Small intestine (tissue), 7 donors: ENCODE data around the gene IKZF3. TPM values are rescaled to one million over a fixed set of nuclear protein-coding genes. Genes with fewer than 3 reads are reported as not detected.
A peak's percentile ranks its signal among the peaks of the same experiment; 100 is the strongest.
"Not testable (repeated sequence)": the region's sequence is repeated elsewhere in the genome, so short reads cannot be mapped to it uniquely, and the experiment has no call there.

ENCODE experiments used
- DNase-seq, 2 donors: peaks; one replicate each; pipeline versions ENCODE4 v3.0.0 to v3.0.0-alpha.2; 2013
- FAIRE-seq: peaks from 2 replicates; lab custom pipeline; 2012; peaks lifted over from hg19 to GRCh38; lab: Jason Lieb, UNC
- H3K27ac ChIP-seq, 3 donors: one replicate each; pipeline ENCODE4 v1.5.1; 2013; ENCODE audit warnings: low read length in 2 of 3, mild to moderate bottlenecking in 2 of 3, control low read depth in 1 of 3, inconsistent platforms in 1 of 3, low read depth in 1 of 3, moderate library complexity in 1 of 3
- H3K27me3 ChIP-seq, 3 donors: one replicate each; pipeline ENCODE4 v1.6.1; 2013; ENCODE audit warnings: low read length in 3 of 3, inconsistent platforms in 1 of 3; ENCODE audit not compliant: control insufficient read depth in 3 of 3, insufficient read depth in 3 of 3
- H3K36me3 ChIP-seq, 3 donors: one replicate each; pipeline ENCODE4 v1.6.1; 2013; ENCODE audit warnings: low read length in 3 of 3, inconsistent platforms in 1 of 3, low read depth in 1 of 3, mild to moderate bottlenecking in 1 of 3, moderate library complexity in 1 of 3; ENCODE audit not compliant: control insufficient read depth in 3 of 3, insufficient read depth in 2 of 3
- H3K4me1 ChIP-seq, 3 donors: one replicate each; pipeline ENCODE4 v1.6.1; 2013; ENCODE audit warnings: low read length in 2 of 3, inconsistent platforms in 1 of 3, low read depth in 1 of 3, mild to moderate bottlenecking in 1 of 3, moderate library complexity in 1 of 3; ENCODE audit not compliant: control insufficient read depth in 3 of 3, insufficient read depth in 2 of 3
- H3K4me3 ChIP-seq, 3 donors: one replicate each; pipeline ENCODE4 v1.5.1; 2013; ENCODE audit warnings: low read length in 3 of 3, control low read depth in 1 of 3, inconsistent platforms in 1 of 3, low read depth in 1 of 3, mild to moderate bottlenecking in 1 of 3, moderate library complexity in 1 of 3
- H3K9me3 ChIP-seq, 2 donors: one replicate each; pipeline ENCODE4 v1.6.1; 2013; ENCODE audit warnings: low read depth in 1 of 2, low read length in 1 of 2; ENCODE audit not compliant: control insufficient read depth in 2 of 2, insufficient read depth in 1 of 2
- whole genome bisulfite sequencing, 3 donors: extraction: QIAGEN DNeasy Blood & Tissue Kit; methylation state at CpG; one replicate each; pipeline ENCODE4 v1.1.7; 2013; 5-methylcytosine and 5-hydroxymethylcytosine counted together
- polyA plus RNA-seq, 4 donors: library from polyadenylated mRNA; stranded (reverse) in 3 of 4; unstranded in 1 of 4; fragments of 200-250 nt in 3 of 4; fragments of 120-200 nt in 1 of 4; gene quantifications; one replicate each; pipeline versions ENCODE4 v1.2.1 to v1.2.3, GENCODE V29; 2013
- donor health status: healthy with polysubstance abuse.
- donor health status: control.
- donor health status: control.
- donor health status: Bipolar disorder and iron deficiency.
- donor health status: healthy.

IKZF3 gene
- polyA plus RNA-seq, 4 donors, result 0.67 to 1.6 (median 1.4) TPM

GRCh38 chr17:39769974-39770587, 94.0 kb downstream of the IKZF3 start:
- Histone ChIP-seq H3K9me3 (no peaks in the 10 kb centered on the region), H3K4me1 (no peaks in the 10 kb centered on the region), H3K27me3 (no peaks in the 10 kb centered on the region), H3K4me3 (no peak overlapping the region), H3K27ac (peak overlapping the region in 2 of 3 donors; percentile 38 to 44), H3K36me3 (no peaks in the 10 kb centered on the region)
- FAIRE-seq (no peak), DNase-seq (peak in 1 of 2 donors; percentile 48)
- WGBS, 3 donors, result 34 to 47% (median 38%) methylated on average over 8 of the region's 8 CpGs

GRCh38 chr17:39767147-39767546, 97.0 kb downstream of the IKZF3 start:
- H3K4me3 ChIP-seq, result no peak overlapping the region
- H3K27me3 ChIP-seq, result no peaks in the 10 kb centered on the region
- FAIRE-seq (no peak), DNase-seq (no peak)
- no peaks in the 10 kb centered on the region for H3K36me3 ChIP-seq
- peak overlapping the region in 2 of 3 donors; percentile 2 to 63 for H3K27ac ChIP-seq
- H3K4me1 ChIP-seq, result no peaks in the 10 kb centered on the region
- no peaks in the 10 kb centered on the region for H3K9me3 ChIP-seq
- 44 to 62% (median 55%) methylated on average over 3 of the region's 3 CpGs for WGBS, 3 donors

DNA sequence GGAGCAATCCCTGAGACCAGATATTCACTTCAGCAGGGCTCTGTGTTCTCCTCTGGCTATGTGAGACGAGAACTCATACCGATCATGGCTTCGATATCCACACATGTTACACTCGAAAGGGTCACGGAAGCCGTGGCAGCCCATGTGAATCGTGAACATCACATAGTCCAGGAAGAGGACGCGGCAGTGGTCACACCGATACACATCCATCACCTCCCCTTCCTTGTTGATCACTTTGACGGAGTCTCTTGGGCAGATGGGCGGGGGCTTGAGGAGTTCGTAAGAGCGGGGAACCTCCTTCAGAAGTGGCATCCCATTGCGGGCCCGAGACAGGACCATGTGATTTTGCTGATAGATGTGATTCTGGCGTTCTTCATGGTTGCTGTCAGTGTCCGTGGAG, 98.3 kb downstream of the IKZF3 start:
- no peaks in the 10 kb centered on the region for H3K9me3 ChIP-seq
- H3K27me3 ChIP-seq, result peaks cover 0 to 2% (median 0%) of the 10 kb centered on the region in 3 donors
- no peak overlapping the region for H3K27ac ChIP-seq
- DNase-seq (no peak), FAIRE-seq (no peak)
- no peaks in the 10 kb centered on the region for H3K4me1 ChIP-seq
- no peaks in the 10 kb centered on the region for H3K36me3 ChIP-seq
- H3K4me3 ChIP-seq, result no peak overlapping the region
- WGBS, 3 donors, result 87 to 90% (median 90%) methylated on average over 18 of the region's 18 CpGs

GRCh38 chr17:39765175-39765574, 98.9 kb downstream of the IKZF3 start:
- no peak for FAIRE-seq
- no peak for DNase-seq
- no peak overlapping the region for H3K4me3 ChIP-seq

GRCh38 chr17:39764171-39764570, 99.9 kb downstream of the IKZF3 start:
- H3K4me3 ChIP-seq, H3K27me3 ChIP-seq, H3K27ac ChIP-seq, FAIRE-seq, H3K4me1 ChIP-seq, DNase-seq, H3K9me3 ChIP-seq, H3K36me3 ChIP-seq: not testable (repeated sequence)
- WGBS, 3 donors, result 55 to 78% (median 63%) methylated on average over 3 of the region's 3 CpGs

More at GRCh38 chr17:39765175-39765574, 98.9 kb downstream of the IKZF3 start:
- Histone ChIP-seq H3K36me3 (no peaks in the 10 kb centered on the region), H3K9me3 (no peaks in the 10 kb centered on the region), H3K27me3 (peaks cover 0 to 3% (median 0%) of the 10 kb centered on the region in 3 donors), H3K27ac (no peak overlapping the region), H3K4me1 (no peaks in the 10 kb centered on the region)
- 40 to 61% (median 40%) methylated on average over 3 of the region's 3 CpGs for WGBS, 3 donors

DNA sequence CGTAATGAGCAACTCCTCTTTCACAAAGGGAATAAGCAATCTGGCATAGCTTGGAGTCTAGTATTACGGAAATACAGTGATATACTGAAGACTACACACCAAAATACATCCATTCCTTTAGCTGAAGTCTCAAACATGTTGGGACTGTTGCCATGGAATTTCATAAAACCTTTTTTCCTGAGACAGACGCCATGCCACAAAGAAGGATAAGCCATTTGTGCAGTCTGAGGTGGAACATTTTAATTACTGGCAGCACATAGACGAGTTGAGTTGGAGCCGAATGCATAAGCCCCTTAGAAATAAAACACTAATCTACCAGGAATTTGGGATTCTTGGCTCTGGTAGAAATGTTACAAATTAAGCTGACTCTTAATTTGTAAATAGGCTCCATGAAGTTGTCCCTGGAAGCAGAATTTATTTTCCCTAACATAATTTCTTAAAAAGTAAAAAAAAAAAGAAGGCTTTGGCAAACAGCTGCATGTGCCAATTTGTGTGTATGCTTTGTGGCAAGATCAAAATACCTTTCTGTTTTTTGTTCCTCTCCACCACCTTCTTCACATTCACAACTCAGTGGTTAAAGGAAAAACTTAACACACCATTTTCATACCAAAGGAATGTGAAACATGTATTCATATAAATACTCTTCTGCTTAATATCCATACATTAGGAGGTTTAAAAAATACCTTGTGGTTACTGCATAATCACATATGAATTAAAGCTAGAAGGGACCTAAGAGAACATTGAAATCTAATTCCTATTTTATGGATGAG, 100.9 kb downstream of the IKZF3 start:
- WGBS, 3 donors, result 75 to 87% (median 75%) methylated on average over 5 of the region's 5 CpGs
- no peak for FAIRE-seq
- Histone ChIP-seq H3K4me1 (no peaks in the 10 kb centered on the region), H3K27ac (no peak overlapping the region), H3K4me3 (no peak overlapping the region), H3K9me3 (no peaks in the 10 kb centered on the region), H3K36me3 (no peaks in the 10 kb centered on the region), H3K27me3 (peaks cover 0 to 5% (median 0%) of the 10 kb centered on the region in 3 donors)
- no peak for DNase-seq

DNA sequence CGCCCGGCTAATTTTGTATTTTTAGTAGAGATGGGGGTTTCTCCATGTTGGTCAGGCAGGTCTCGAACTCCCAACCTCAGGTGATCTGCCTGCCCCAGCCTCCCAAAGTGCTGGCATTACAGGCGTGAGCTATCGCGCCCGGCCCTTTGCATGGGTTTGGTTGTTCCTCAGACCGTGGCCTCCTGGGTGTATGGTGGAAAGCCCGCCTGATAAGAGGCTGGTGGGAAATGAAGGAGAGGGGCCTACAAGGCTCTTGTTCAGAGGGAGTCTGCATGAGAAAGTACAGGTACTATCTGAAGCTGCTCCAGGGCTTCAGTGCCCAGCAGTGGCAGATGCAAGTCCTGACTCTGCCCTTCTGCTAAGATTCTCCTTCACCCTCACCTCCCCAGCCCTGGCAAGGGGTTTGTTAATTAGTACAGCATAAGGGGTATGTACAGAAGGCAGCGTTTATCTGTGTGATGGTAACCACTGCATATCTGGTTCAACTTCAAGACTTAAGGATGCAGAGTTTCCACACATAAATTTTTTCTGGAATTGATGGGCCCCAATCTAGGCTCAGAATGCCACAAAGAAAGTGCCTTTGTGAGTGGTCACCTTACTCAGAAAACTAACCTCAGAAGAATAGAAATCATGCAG, 102.1 kb downstream of the IKZF3 start:
- H3K4me3 ChIP-seq, result no peak overlapping the region
- no peaks in the 10 kb centered on the region for H3K9me3 ChIP-seq
- no peak for DNase-seq
- H3K27me3 ChIP-seq, result peaks cover 0 to 8% (median 0%) of the 10 kb centered on the region in 3 donors
- FAIRE-seq, result no peak
- 92 to 96% (median 94%) methylated on average over 10 of the region's 10 CpGs for WGBS, 3 donors
- H3K36me3 ChIP-seq, result no peaks in the 10 kb centered on the region
- no peaks in the 10 kb centered on the region for H3K4me1 ChIP-seq
- no peak overlapping the region for H3K27ac ChIP-seq

DNA sequence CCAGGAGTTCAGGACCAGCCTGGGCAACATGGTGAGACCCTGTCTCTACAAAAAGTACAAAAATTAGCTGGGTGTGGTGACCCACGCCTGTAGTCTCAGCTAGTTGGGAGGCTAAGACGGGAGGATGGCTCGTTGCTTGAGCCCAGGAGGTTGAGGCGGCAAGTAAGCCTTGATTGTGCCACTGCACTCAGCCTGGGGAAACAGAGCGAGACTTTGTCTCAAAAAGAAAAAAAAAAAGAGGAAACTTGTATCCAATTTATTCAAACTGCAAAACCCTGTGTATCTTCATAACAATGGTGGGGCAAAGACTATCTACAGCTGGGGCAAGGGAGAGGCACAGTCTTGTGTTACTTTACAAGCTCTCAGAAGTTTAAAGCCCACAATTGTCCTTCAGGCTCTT, 104.9 kb downstream of the IKZF3 start:
- no peaks in the 10 kb centered on the region for H3K9me3 ChIP-seq
- DNase-seq, result no peak
- peaks cover 0 to 6% (median 0%) of the 10 kb centered on the region in 3 donors for H3K4me1 ChIP-seq
- H3K27ac ChIP-seq, result peak overlapping the region in 1 of 3 donors; percentile 26
- no peak for FAIRE-seq
- no peaks in the 10 kb centered on the region for H3K36me3 ChIP-seq
- 73 to 84% (median 83%) methylated on average over 5 of the region's 5 CpGs for WGBS, 3 donors
- no peak overlapping the region for H3K4me3 ChIP-seq
- H3K27me3 ChIP-seq, result peaks cover 0 to 8% (median 0%) of the 10 kb centered on the region in 3 donors
